H1 (cell line): Measurements from ENCODE around the gene TEX2. TPM values are rescaled to one million over a fixed set of nuclear protein-coding genes. Genes with fewer than 3 reads are reported as not detected.

ENCODE experiments used
- CTCF ChIA-PET: fragments of 300-600 bp; sonication (Branson Sonifier 250); formaldehyde crosslinking; loops from one replicate; lab custom pipeline; 2021; ENCODE audit not compliant: partially characterized antibody; lab: Charles Lee
- POLR2A ChIA-PET: fragments of 300-600 bp; sonication (Branson Sonifier 250); formaldehyde crosslinking; loops from one replicate; lab custom pipeline; 2021; ENCODE audit warnings: inconsistent platforms; ENCODE audit not compliant: partially characterized antibody; lab: Charles Lee
- DNase-seq, 2 experiments: peaks; one replicate each; pipeline versions ENCODE4 v3.0.0 to v3.0.0-alpha.2; 2010 to 2022; ENCODE audit warnings: low spot score in 2 of 2, low read depth in 1 of 2, mixed read lengths in 1 of 2
- FAIRE-seq: peaks from 2 replicates; lab custom pipeline; 2011; peaks lifted over from hg19 to GRCh38; lab: Jason Lieb, UNC
- H2AFZ ChIP-seq: 2 replicates; pipeline ENCODE4 v1.8.1; 2012; ENCODE audit warnings: low read length, inconsistent platforms
- H2AK5ac ChIP-seq: 2 replicates; pipeline ENCODE4 v1.6.1; 2013; ENCODE audit warnings: low read depth, low read length
- H2BK120ac ChIP-seq: replicated peaks from 2 replicates; pipeline ENCODE3; 2013; ENCODE audit warnings: low read depth, low read length, inconsistent platforms
- H2BK12ac ChIP-seq: 2 replicates; pipeline ENCODE4 v1.6.1; 2013; ENCODE audit warnings: low read depth, low read length
- H2BK15ac ChIP-seq: 2 replicates; pipeline ENCODE4 v1.6.1; 2013; ENCODE audit warnings: low read length
- H2BK20ac ChIP-seq: 2 replicates; pipeline ENCODE4 v1.6.1; 2013; ENCODE audit warnings: low read length
- H2BK5ac ChIP-seq: 2 replicates; pipeline ENCODE4 v1.6.1; 2013; ENCODE audit warnings: low read depth, low read length
- H3K14ac ChIP-seq: 2 replicates; pipeline ENCODE4 v1.6.1; 2013; ENCODE audit warnings: inconsistent platforms; ENCODE audit not compliant: insufficient read length
- H3K18ac ChIP-seq: 2 replicates; pipeline ENCODE4 v1.6.1; 2013; ENCODE audit warnings: low read length; ENCODE audit errors: extremely low read depth
- H3K23ac ChIP-seq: 2 replicates; pipeline ENCODE4 v1.6.1; 2013; ENCODE audit warnings: inconsistent platforms; ENCODE audit not compliant: insufficient read length
- H3K23me2 ChIP-seq: 2 replicates; pipeline ENCODE4 v1.6.1; 2013; ENCODE audit warnings: low read depth, low read length
- H3K27ac ChIP-seq: 2 replicates; pipeline ENCODE4 v1.6.1; 2011; ENCODE audit warnings: low read depth, low read length, inconsistent platforms
- H3K27me3 ChIP-seq, 4 experiments: replicated peaks in 1 of 4; 1 replicate in 1 of 4; 2 replicates in 3 of 4; pipeline versions ENCODE4 v1.6.1 to v1.8.1; 2011 to 2013; ENCODE audit warnings: low read length in 3 of 4, mild to moderate bottlenecking in 3 of 4, inconsistent platforms in 2 of 4, mixed read lengths in 2 of 4, moderate library complexity in 1 of 4; ENCODE audit not compliant: control insufficient read depth in 3 of 4, insufficient read depth in 3 of 4; ENCODE audit errors: extremely low read depth in 1 of 4
- H3K36me3 ChIP-seq, 4 experiments: 2 replicates each; pipeline versions ENCODE4 v1.6.1 to v1.8.1; 2011 to 2013; ENCODE audit warnings: mild to moderate bottlenecking in 4 of 4, low read length in 3 of 4, moderate library complexity in 2 of 4, control low read depth in 1 of 4, inconsistent platforms in 1 of 4; ENCODE audit not compliant: insufficient read depth in 4 of 4, control insufficient read depth in 2 of 4
- H3K4ac ChIP-seq: replicated peaks from 2 replicates; pipeline ENCODE3; 2013; ENCODE audit warnings: low read length, low read depth, mixed read lengths, inconsistent platforms; ENCODE audit not compliant: insufficient read length
- H3K4me1 ChIP-seq, 4 experiments: replicated peaks in 1 of 4; 1 replicate in 1 of 4; 2 replicates in 3 of 4; pipeline versions ENCODE4 v1.6.1 to v1.8.1; 2011 to 2013; ENCODE audit warnings: low read length in 3 of 4, inconsistent platforms in 2 of 4, mixed read lengths in 1 of 4; ENCODE audit not compliant: insufficient read depth in 4 of 4, control insufficient read depth in 3 of 4
- H3K4me2 ChIP-seq, 2 experiments: 2 replicates each; pipeline versions ENCODE4 v1.6.1 to v1.8.1; 2011 to 2013; ENCODE audit warnings: low read depth in 2 of 2, low read length in 2 of 2, control low read depth in 1 of 2, inconsistent platforms in 1 of 2, mild to moderate bottlenecking in 1 of 2; ENCODE audit not compliant: insufficient read depth in 1 of 2
- H3K4me3 ChIP-seq, 4 experiments: fragments of 200-600, 300-600 bp in 1 of 4; sonication (generic), shearing (Covaris generic), sonication (Bioruptor Twin) in 1 of 4; 2 replicates each; pipeline versions ENCODE4 v1.5.1 to v1.8.1; 2011 to 2016; ENCODE audit warnings: low read length in 4 of 4, low read depth in 3 of 4, control low read depth in 2 of 4, inconsistent platforms in 2 of 4, mild to moderate bottlenecking in 2 of 4, mixed read lengths in 1 of 4, moderate library complexity in 1 of 4; ENCODE audit not compliant: insufficient read depth in 2 of 4; ENCODE audit errors: extremely low read depth in 1 of 4
- H3K56ac ChIP-seq: replicated peaks from 2 replicates; pipeline ENCODE3; 2013; ENCODE audit warnings: low read depth, mild to moderate bottlenecking, mixed read lengths, low read length, inconsistent platforms; ENCODE audit not compliant: insufficient read length
- H3K79me1 ChIP-seq: 2 replicates; pipeline ENCODE4 v1.6.1; 2013; ENCODE audit warnings: low read depth, low read length, control low read depth
- H3K79me2 ChIP-seq, 2 experiments: 2 replicates each; pipeline versions ENCODE4 v1.6.1 to v1.8.1; 2012 to 2013; ENCODE audit warnings: low read length in 2 of 2, mild to moderate bottlenecking in 2 of 2, inconsistent platforms in 1 of 2; ENCODE audit not compliant: insufficient read depth in 2 of 2, control insufficient read depth in 1 of 2
- H3K9ac ChIP-seq, 4 experiments: replicated peaks in 1 of 4; 1 replicate in 1 of 4; 2 replicates in 3 of 4; pipeline versions ENCODE4 v1.6.1 to v1.8.1; 2011 to 2013; ENCODE audit warnings: low read depth in 3 of 4, low read length in 3 of 4, control low read depth in 2 of 4, mild to moderate bottlenecking in 2 of 4, moderate library complexity in 2 of 4, inconsistent platforms in 1 of 4; ENCODE audit errors: extremely low read depth in 1 of 4
- H3K9me3 ChIP-seq, 2 experiments: 2 replicates each; pipeline versions ENCODE4 v1.6.1 to v1.8.1; 2012 to 2013; ENCODE audit warnings: mild to moderate bottlenecking in 2 of 2, moderate library complexity in 2 of 2, control low read depth in 1 of 2, inconsistent platforms in 1 of 2, low read depth in 1 of 2, low read length in 1 of 2, mixed read lengths in 1 of 2; ENCODE audit not compliant: insufficient read depth in 2 of 2
- H4K20me1 ChIP-seq, 2 experiments: replicated peaks in 1 of 2; 2 replicates each; pipeline versions ENCODE3 to v1.8.1; 2011 to 2013; ENCODE audit warnings: inconsistent platforms in 2 of 2, low read length in 2 of 2, mild to moderate bottlenecking in 1 of 2; ENCODE audit not compliant: insufficient read depth in 2 of 2, control insufficient read depth in 1 of 2
- H4K5ac ChIP-seq: 2 replicates; pipeline ENCODE4 v1.6.1; 2013; ENCODE audit warnings: low read length, low read depth, mixed read lengths, inconsistent platforms; ENCODE audit not compliant: insufficient read length
- H4K8ac ChIP-seq: 2 replicates; pipeline ENCODE4 v1.8.0; 2013; ENCODE audit warnings: mild to moderate bottlenecking, moderate library complexity, low read length, inconsistent platforms; ENCODE audit not compliant: insufficient read depth; ENCODE audit errors: extremely low read depth
- H4K91ac ChIP-seq: replicated peaks from 2 replicates; pipeline ENCODE3; 2013; ENCODE audit warnings: low read length, mixed read lengths, inconsistent platforms; ENCODE audit not compliant: insufficient read length
- SUZ12 ChIP-seq: fragments of 200-600 bp; sonication (generic); IDR thresholded peaks from 2 replicates; pipeline ENCODE4 v1.6.1; 2012; ENCODE audit warnings: mild to moderate bottlenecking, inconsistent platforms, low read length, moderate library complexity, mixed read lengths
- USF2 ChIP-seq: IDR thresholded peaks from 2 replicates; pipeline ENCODE4 v1.6.1; 2011; ENCODE audit warnings: low read length, improper control_type of control experiment
- WGBS, 2 experiments: shearing (Covaris generic) in 1 of 2; methylation state at CpG; one replicate each; pipeline versions ENCODE4 v1.1.6 to v1.1.7; 2013 to 2015; ENCODE audit warnings: low lambda C conversion rate in 2 of 2, mixed read lengths in 2 of 2, inconsistent platforms in 1 of 2, low coverage in 1 of 2, missing lambda C conversion rate in 1 of 2; ENCODE audit not compliant: insufficient replicate concordance in 2 of 2, insufficient coverage in 1 of 2, insufficient read length in 1 of 2; ENCODE audit errors: extremely low coverage in 1 of 2, missing lambda C conversion rate in 1 of 2; 5-methylcytosine and 5-hydroxymethylcytosine counted together
- polyA plus RNA-seq, 7 experiments: library from polyadenylated mRNA; depleted of rRNA in 3 of 7; stranded (reverse) in 5 of 7; unstranded in 2 of 7; fragments of >200 nt in 5 of 7; fragments of 200-250 nt in 2 of 7; gene quantifications; 1 replicate in 5 of 7; 2 replicates in 1 of 7; 4 replicates in 1 of 7; pipeline versions ENCODE4 v1.2.1 to v1.2.3, GENCODE V29; 2011 to 2013; ENCODE audit warnings: missing spikeins in 2 of 7, mixed read lengths in 2 of 7
- total RNA-seq: library from RNA; stranded (reverse); fragmentation: NEBNext Ultra II Directional; extraction: Animal tissue kit (Norgen Biotek cat#: 25700); gene quantifications from 2 replicates; pipeline ENCODE4 v1.2.1, GENCODE V29; 2021

The TEX2 gene
- total and polyA plus RNA-seq, 2 of the 8 experiments (the other 6 are each of a cell fraction or from before 2014, with no cell fraction given), result 6.1 to 15.6 TPM

GRCh38 chr17:64203630-64204029, 59.4 kb downstream of the TEX2 start:
- Histone ChIP-seq H3K23ac (no peak overlapping the region), H3K4me1 (peaks cover 1 to 13% (median 6%) of the 10 kb centered on the region in 4 experiments; a peak in 5 of 7 replicates), H3K36me3 (no peaks in the 10 kb centered on the region), H2BK12ac (no peak overlapping the region), H4K91ac (no peak overlapping the region), H2BK5ac (no peak overlapping the region), H3K4ac (no peak overlapping the region), H3K4me3 (no peak overlapping the region), H3K9ac (no peak overlapping the region), H3K9me3 (no peaks in the 10 kb centered on the region), H4K8ac (no peak overlapping the region), H3K56ac (no peak overlapping the region), H3K23me2 (no peaks in the 10 kb centered on the region), H4K5ac (no peak overlapping the region), H3K18ac (no peak overlapping the region), H3K14ac (no peak overlapping the region), H4K20me1 (no peaks in the 10 kb centered on the region), H2BK120ac (no peak overlapping the region), H3K79me1 (no peaks in the 10 kb centered on the region; the same call in none of the 2 replicates), H2BK20ac (no peak overlapping the region), H3K79me2 (peaks cover 0 to 3% of the 10 kb centered on the region in 2 experiments; a peak in 1 of 4 replicates), H2BK15ac (no peak overlapping the region), H2AFZ (no peak overlapping the region), H3K27ac (no peak overlapping the region), H2AK5ac (no peak overlapping the region), H3K27me3 (no peaks in the 10 kb centered on the region), H3K4me2 (no peak overlapping the region)
- POLR2A ChIA-PET, result interaction anchor here (0.9 to 3.8 kb wide), 3 partner anchors 11 to 57 kb away, joined by 3 to 20 read pairs (median 5); no protein-coding TSS in a partner anchor
- CTCF ChIA-PET, result no interaction called here
- 72% methylated on average over 3 of the region's 4 CpGs; no CpG with 5 or more reads in 1 of the 2 experiments for WGBS, 2 experiments
- FAIRE-seq, result no peak
- DNase-seq, result no peak
- TF ChIP-seq USF2, result no peak
- TF ChIP-seq SUZ12, result no peak
